ENCODE results near the gene SORCS1.

GRCh38 chr10:107168738-107169137, 4.2 kb upstream of the SORCS1 start:
- TF ChIP-seq POLR2A (IDR thresholded peaks at IDR 0.05) (no peak), CTCF (IDR thresholded peaks at IDR 0.05) (no peak)

All from thyroid gland (tissue), 4 donors.